ENCODE data around the gene TMEM126B.
"Not testable (repeated sequence)": the region's sequence is repeated elsewhere in the genome, so short reads cannot be mapped to it uniquely, and the experiment has no call there.

The TMEM126B gene

DNA sequence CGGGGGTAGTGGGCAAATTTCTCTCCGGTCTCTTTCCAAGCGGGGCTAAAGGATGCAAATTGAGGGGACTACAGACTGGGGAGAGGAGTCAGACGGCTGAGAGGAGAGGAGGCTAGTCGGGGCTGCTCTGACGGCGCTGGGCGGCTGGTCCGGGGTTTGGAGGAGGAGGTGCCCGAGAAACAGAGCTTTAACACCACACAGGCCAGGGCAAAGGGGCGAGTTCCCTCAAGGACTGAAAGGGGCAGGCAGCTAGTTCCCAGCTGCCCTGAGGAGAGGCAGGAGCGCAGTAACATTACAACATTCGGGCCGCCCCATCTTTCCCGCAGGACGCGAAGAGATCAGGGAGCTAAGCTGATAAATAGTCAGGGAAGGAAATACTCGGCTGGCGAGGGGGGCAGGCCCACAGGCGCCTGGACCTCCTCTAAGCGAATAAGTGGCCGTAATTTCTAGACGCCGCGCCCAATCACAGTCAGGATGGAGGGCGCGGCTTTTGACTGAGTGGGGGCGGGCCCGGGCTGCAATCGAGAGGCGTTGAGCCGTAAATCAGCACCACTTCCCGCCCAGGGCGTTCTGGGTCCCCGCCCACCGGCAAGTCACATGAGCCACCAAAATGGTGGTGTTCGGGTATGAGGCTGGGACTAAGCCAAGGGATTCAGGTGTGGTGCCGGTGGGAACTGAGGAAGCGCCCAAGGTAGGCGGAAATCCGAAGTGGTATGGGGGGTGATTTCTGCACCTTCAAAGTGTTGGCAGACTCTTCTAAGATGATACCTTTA is at the start of gene TMEM126B:
TSS of gene TMEM126B (plus strand) at position 596 of the 773 bp plus-strand sequence. CDS start at position 611, 15 bp downstream.
- peak; percentile 98 for DNase-seq

DNA sequence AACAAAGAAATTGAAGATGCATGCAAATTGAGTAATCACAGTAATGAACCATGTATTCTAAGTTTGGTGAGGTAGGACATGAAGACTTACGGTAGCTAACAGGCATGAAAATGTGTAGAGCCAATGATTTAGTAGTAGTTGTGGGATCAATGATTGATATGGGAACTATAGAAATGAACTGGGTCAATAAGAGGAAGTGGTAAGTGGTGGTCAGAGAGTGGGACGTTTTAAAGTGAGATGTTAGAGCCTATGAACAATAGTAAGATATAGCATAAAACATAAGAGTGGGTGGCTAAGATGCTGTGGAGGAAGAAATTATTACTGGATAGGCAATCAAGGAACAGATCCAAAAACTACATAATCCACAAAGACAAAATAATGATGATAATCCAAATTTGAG is 46.3 kb upstream of the TMEM126B start:
- no peak for DNase-seq

DNA sequence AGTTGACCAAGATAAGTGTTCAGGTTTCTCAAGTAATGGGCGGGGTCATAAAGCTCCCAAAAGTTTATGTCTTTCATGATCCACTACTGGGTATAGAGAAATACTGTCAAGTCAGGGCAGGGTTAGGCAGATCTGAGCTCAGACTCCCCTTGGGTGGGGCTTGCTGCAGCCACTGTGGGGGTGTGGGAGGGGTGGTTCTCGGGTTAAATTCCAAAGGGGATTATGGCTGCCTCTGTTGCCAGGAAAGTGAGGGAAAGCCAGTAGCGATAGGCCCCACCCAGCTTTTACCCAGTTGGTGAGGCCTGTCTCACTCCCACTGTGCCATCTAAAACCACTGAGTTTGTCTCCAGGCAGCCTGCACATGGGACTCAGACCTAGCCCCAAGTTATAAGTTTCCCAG is 39.0 kb upstream of the TMEM126B start:
- DNase-seq, result no peak

DNA sequence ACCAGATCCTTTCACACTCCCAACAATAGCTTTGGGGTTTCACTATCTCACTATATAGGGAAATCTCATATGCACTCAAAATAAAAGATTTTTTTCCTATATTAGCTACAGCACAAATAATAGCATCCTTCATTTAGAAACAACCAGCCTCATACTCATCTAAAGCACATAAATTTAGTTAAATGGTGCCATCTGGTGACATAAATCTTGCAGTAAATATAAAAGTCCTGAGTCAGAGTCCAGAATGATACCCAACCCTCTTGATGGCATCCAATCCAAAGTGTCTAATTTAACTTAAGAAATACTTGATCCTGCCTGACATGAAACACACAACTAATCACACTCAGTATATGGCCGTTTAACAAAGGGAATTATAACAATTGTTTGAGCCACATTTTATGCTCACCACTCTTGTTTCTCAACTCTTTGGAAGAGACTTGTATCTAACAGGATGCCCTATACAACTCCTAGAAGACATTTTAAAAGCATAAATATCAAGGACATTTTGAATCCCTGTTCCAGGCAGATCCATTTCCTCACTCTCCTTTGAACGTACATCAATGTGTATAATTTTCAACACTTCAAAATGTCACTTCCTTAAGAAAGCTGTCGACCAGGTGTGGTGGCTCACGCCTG is 37.4 kb upstream of the TMEM126B start:
- DNase-seq, result peak; percentile 3

DNA sequence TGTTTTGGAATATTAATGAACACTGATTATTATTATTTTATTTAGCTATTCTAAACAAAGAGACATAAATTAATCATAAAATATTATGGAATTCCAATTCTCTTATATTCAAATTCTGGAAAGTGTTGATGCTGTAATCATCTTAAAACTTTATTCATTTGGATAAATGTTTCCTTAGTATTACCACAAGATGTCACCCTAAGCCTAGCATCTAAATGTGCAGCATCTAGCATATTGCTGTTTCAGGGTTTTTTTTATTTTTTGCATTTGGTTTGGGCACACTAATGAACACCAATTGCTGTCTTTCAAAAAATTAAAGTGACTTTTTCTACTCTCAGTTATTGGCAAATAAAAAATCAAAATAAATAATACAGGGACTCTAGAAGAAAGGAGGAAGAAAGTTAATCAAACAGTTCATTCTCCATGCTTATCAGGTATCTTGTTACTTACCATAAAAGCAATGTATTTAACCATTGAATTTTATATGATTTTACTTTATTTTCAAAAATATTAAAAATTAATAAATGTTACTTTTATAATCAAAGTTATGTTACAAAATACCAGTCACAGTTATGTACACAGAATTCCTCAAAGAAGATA is 33.0 kb upstream of the TMEM126B start:
- DNase-seq, result peak; percentile 27

DNA sequence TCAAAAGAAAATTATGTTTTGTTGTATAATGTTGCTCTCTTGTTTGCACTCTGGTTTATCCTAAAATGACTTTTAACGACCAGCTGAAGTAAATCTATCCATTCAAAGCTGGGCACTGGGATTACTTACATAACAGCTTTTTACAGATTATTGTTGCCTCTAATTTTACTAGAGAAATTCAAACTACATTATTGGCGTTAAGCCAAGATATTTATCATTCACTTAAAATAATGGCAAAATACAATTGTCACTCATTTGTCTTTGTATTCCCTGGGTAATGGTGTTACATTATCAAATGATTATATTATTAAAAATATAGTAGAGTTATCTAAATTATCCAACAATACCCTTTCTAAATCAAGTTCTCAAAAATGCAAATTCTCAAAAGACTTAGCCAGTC is 31.5 kb upstream of the TMEM126B start:
- no peak for DNase-seq

DNA sequence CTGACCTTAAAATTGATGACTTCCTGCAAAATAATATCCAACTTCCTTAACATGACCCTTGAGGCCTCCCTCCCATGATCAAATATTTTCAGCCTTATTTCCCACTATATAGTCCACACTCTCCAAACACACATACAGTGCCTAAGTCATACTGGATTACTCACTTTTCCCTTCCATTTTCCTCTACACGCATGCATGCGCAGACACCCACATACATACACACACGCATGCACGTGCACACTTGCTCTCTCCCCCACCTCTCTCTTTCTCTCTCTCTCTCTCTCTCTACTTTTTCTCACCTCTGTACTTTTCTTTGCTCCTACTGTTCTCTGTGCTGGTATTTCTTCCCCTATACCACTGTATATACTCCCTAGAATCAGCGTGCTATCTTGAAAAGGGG is 29.3 kb upstream of the TMEM126B start:
- DNase-seq, result no peak

DNA sequence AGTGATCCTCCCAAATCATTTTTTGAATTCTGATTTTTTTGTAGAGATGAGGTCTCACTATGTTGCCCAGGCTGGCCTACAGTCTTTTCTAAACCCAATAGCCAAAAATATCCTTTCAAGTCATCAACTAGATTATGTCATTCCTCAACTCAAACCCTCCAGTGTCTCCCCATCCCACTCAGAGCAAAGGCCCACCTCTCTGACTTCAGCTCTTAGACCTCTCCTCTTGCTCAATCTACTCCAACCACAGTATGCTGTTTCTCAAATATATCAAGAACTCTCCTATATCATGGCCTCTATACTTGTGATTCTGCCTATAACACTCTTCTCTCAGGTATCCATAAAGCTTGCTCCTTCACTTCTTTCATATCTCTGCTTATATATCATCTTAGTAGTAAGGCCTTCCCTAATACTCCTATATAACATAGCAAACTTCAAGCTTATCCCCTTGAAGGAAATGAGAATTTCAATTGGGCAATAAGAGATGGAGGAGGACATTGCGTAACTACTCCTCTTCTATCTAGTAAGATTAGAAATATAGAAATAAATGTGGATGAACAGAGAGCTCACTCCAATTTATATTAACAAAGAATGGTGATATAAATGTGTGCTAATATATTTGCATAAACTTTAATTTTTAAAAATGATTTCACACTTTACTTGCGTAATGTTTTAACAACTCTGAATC is 25.7 kb upstream of the TMEM126B start:
- no peak for DNase-seq

DNA sequence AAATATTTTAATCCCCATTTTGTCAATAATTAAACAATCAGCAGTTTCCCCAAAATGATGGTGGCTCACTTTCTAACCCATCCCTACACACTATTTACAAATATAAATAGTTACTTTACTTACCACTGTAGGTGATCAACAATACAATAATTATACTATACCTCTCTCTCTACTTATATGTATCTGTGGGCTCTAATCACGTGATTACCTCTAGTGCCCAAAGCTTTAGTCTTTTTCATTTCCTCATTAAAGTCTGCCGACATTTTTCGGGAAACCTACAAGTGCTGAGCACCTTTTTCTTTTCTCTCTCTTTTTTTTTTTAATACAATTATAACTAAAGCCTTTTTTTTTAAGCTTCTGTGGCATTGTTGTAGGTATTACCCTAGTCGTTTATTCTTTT is 25.2 kb upstream of the TMEM126B start:
- no peak for DNase-seq

DNA sequence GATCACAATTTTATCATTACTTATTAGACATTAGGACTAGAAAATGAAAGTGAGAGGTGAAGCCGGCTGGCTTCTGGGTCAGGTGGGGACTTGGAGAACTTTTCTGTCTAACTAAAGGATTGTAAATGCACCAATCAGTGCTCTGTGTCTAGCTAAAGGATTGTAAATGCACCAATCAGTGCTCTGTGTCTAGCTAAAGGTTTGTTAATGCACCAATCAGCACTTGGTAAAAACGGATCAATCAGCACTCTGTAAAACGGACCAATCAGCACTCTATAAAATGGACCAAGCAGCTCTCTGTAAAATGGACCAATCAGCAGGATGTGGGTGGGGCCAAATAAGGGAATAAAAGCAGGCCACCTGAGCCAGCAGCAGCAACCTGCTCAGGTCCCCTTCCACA is 22.2 kb upstream of the TMEM126B start:
- DNase-seq, result not testable (repeated sequence)

DNA sequence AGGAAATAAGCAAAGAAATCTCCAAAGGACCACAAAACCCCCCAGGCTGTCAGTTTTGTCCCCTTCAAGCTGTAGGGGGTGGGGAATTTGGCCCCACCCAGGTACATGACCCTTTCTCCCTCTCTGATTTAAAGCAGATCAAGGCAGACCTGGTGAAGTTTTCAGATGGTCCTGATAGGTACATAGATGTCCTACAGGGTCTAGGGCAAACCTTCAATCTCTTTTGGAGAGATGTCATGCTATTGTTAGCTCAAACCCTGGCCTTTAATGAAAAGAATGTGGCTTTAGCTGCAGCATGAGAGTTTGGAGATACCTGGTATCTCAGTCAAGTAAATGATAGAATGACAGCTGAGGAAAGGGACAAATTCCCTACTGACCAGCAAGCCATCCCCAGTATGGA is 19.8 kb upstream of the TMEM126B start:
- DNase-seq, result not testable (repeated sequence)

DNA sequence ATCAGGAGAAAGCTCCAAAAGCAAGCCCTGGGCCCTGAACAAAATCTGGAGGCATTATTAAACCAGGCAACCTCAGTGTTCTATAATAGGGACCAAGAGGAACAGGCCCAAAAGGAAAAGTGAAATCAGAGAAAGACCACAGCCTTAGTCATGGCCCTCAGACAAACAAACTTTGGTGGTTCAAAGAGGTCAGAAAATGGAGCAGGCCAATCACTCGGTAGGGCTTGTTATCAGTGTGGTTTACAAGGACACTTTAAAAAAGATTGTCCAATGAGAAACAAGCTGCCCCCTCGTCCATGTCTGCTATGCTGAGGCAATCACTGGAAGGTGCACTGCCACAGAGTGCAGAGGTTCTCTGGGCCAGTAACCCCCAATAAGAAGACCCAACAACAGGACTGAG is 19.1 kb upstream of the TMEM126B start:
- DNase-seq, result not testable (repeated sequence)

DNA sequence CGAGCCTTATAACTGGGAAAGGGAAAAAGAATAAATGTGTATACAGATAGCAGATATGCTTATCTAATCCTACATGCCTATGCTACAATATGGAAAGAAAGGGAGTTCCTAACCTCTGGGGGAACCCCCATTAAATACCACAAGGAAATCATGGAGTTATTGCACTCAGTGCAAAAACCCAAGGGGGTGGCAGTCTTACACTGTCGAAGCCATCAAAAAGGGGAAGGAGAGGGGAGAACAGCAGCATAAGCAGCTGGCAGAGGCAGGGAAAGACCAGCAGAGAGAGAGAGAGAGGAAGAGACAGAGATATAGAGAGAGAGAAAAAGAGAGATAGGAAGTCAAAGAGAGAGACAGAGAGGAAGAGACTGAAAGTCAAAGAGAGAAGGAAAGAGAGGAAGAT is 16.8 kb upstream of the TMEM126B start:
- not testable (repeated sequence) for DNase-seq

DNA sequence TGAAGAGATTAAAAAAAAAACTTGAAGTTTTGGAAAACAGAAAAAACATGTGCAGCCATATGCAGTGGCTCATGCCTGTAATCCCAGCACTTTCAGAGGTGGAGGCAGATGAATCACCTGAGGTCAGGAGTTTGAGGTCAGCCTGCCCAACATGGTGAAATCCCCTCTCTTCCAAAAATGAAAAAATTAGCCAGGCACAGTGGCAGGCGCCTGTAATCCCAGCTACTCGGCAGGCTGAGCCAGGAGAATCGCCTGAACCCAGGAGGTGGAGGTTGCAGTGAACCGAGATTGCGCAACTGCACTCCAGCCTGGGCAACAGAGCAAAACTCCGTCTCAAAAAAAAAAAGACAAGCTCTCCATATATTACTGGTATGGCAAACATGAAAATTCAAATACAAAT is 8.9 kb upstream of the TMEM126B start:
- DNase-seq, result no peak

DNA sequence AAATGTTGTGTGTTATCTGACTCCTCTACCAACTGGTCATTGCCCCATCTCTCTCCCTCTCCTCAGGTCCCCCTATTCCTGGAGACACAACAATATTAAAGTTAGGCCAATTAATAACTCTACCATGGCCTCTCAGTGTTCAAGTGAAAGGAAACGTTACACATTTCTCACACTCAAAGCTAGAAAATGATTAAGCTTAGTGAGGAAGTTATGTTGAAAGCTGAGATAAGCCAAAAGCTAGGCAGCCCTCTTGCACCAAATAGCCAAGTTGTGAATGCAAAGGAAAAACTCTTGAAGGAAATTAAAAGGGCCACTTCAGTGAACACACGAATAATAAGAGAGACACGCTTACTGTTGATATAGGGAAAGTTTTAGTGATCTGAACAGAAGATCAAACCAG is 8.1 kb upstream of the TMEM126B start:
- no peak for DNase-seq

DNA sequence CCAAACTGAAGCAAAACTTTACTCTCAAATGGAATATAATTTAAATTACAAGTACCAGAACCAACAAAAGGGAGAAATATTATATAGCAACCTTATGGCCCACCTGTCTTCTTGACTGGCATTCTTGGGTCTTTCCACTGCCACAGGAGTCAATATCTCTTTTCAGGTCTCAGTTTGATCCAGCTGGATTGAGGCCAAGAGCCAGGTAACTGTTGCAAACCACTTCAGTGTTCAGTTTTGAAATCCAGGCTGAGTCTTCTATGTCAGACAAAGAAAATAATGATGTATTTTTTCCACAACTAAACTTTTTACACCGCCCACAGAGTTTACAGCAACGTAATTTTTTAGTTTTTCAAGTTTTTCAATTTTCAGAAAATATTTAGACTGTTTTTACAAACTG is 1.9 kb upstream of the TMEM126B start:
- peak; percentile 42 for DNase-seq

DNA sequence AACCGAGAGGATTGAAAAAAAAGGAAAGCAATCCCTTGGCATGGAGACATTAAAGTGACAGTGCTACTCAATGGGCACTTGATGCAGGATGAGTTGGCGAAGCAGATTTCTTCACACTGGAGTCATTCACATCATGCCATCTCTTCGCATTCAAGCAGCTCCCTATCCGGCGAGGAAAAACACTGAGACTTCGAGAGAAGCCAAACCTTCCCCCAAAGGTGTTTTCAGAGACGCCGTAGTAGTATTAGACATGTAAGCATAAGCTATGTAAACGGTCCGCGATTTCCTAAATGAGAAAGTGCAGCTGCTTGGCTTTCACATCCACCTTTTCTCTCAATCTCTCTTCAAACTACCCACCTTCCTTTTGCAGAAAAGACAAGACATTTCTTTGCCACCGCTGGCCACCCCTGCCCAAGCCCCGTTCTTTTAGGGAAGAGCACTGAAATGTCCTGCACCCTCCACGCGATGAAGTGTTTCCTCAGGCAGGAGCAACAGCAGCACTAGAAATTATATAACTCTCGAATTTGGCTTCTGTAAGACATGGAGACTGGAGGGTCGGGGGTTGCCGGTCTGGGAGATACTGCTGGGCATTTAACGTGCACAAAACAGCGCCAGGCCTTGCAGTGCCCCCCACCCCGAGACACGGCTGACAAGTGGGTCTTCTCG is 928 bp upstream of the TMEM126B start, which contains the start of gene DLG2:
TSS of gene DLG2 (minus strand) at position 13 of the 666 bp plus-strand sequence.
- peak; percentile 6 for DNase-seq

DNA sequence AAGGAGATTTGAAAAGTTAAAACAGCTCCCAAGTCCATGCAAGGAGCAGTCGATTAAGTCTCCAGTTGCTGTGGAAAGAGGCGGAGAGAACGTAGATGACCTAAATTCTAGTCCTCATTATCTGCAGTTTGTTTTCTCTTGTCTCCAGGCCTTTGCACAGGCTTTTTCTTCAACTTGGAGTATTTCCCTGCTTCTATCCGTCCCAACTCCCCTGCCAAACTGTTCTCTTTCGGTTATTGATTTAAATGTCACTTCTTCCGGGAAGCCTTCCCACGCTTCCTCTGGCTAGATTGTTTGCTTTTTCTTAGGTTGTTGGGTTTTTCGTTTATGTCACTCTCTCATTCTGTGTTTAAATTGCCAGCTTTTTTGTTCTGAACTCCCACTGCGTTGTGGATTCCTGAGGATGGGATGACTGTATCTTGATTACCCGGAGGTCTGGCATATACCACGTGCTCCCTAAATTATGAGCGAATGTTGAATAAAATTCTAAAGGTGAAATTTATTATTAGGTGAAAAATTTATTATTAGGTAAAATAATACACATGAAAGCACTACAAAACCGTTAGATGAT is 463 bp downstream of the TMEM126B start:
- DNase-seq, result no peak

DNA sequence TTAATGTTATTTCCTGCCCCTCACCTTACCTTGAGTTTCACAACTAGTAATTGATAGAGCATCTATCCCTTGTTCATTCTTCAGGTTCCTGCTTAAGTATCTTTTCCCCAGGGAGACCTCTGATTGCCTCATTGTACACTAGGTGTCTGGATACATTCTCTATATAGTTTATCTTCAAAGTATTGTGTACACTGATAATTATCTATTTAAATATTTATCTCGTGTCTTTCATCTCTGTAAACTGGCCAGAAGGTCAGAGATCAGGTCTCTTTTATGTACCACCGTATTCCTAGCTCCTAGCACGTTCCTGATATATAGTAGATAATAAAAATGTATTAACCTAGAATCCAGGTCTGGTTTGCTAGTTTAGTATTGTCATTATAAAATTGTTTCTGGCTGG is 6.4 kb downstream of the TMEM126B start:
- DNase-seq, result no peak

DNA sequence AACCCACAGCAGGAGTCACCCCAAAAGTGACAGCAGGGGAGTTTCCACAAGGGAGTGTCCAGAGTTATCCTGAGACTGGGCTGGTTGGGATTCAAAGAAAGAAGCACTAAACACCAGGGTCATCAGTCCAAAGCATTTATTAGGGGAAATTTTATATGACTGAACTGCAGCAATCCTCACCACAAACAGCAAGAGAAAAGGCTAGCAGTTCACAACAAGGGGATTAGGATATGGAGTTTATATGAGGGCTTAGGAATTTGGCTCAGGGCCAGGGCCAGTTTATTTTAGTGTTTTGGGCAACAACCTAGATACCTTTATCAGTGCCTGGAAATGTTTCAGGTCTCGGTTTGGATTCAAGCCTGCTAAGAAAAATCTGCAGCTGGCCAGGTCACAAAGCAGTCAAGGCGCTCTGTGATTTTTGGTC is 14.8 kb downstream of the TMEM126B start:
- DNase-seq, result no peak

DNA sequence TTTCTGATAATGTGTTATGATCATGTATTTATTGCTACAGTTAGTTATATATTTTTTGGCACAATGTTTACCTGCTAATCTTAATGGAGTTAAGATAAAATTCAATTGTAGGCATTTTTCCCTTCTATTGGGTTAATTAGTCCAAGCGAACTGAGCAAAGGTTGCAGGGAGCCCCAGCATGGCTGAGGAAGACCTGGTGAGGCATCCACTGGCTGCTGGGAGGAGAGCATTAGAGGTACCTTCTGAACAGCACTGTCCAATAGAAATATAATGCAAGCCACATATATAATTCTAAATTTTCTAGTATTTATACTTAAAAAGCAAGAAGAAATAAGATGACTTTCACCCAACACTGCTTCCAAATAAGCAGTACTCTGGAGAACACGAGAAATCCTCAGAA is 18.7 kb downstream of the TMEM126B start:
- no peak for DNase-seq

DNA sequence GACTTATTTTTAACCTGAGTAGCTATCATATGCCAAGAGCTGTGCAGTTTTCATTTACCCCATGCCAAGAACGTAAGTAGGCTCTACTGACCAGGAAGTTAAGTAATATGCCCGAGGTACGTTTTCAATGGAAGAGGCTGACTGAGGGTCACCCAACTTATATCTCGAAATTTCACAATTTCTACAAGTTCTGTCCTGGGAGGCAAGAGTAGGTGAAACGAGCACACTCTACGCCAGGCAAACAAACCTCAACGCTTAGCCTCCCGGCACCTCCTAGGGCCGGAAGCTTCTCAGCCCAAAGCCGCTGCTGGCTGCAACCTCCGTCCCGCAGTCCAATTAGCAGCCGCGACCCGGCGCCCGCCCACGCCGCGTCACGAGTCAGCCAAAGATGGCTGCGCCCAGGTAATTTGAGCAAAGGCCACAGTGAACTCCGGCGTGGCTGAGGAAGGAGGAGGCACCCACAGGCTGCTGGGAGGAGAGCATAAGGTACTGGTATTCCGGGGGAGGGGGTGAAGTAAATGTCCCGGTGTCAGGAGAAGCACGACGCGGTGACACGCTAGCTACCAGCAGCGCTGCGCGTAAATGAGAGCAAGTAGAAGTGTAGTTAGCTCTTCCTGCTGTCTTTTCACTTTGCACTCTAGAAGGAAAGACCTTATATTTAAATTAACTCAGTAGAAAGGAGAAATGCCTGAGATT is 19.4 kb downstream of the TMEM126B start, which contains the start of gene TMEM126A:
TSS of gene TMEM126A (plus strand) at position 364 of the 696 bp plus-strand sequence. CDS start 2,289 bp downstream, outside the sequence.
- DNase-seq, result peak; percentile 84

Measured in NCI-H1105 (cell line).